ENCODE measurements around the gene VPS37B. TPM values are rescaled to one million over a fixed set of nuclear protein-coding genes. Genes with fewer than 3 reads are reported as not detected.

Gene VPS37B
- total and polyA plus RNA-seq, 2 donors (not counting 3 experiments of a cell fraction or from before 2014, with no cell fraction given): 39.5 to 45.9 TPM

DNA sequence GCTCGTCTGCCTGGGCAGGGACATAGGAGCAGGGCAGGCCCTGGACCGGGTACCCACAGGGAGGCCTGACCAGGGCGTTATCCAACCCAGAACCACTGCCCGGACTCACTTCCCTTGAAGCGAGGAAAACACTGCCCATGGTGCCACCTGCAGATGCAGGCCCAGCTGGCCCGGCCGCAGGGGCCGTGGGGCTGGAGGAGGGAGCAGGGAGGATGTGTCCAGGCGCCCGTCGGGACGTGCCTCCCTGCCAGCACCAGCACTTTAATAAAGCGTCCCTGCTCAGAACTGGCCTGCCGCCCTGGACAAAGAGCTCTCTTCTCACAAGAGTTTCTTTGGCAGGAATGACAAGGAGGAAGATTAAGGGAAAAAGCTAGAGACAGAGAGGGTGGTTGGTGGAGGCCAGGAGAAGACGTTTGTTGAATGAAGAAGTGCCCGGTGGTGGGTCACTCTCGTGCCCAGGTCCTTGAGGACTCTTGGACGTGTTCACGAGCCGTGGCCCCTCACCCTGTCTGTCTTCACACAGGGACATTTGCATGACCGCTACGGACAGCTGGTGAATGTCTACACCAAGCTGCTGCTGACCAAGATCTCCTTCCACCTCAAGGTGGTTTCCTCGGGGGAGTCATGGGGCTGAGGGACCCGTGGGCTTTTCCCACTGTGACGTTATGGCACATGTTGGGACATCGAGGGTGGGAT is 46.4 kb downstream of the VPS37B start:
- POLR2A ChIA-PET: no interaction called here

More for the DNA sequence above, 46.4 kb downstream of the VPS37B start:
- DNase-seq (ENCODE audit: low read depth, low spot score): no peak
- BruUV-seq (replicated peaks): no TSS peak
- peaks cover under 1 to 32% of the 10 kb centered on the region in 2 experiments for H3K36me3 ChIP-seq (ENCODE audit: control insufficient read depth in 2 of 2, extremely low read depth in 1 of 2, insufficient read depth in 2 of 2, low read length in 2 of 2)
- no peak overlapping the region for H2AFZ ChIP-seq (ENCODE audit: low read depth, low read length)
- no peaks in the 10 kb centered on the region for H4K20me1 ChIP-seq (replicated peaks; ENCODE audit: control insufficient read depth, extremely low read depth, insufficient read depth, low read length)
- dilution Hi-C loops (cut with MboI; ENCODE audit: extremely low pct_ligation_motif_present, low sequenced_read_pairs): no loop called here
- H3K9ac ChIP-seq (replicated peaks; ENCODE audit: extremely low read depth, insufficient read depth, low read length): no peak overlapping the region
- H3K9me3 ChIP-seq (replicated peaks; ENCODE audit: control insufficient read depth, insufficient read depth, low read length): no peaks in the 10 kb centered on the region
- H3K4me3 ChIP-seq (replicated peaks in 1 of 3; ENCODE audit: insufficient read depth in 1 of 3, low read depth in 1 of 3, low read length in 3 of 3): no peak overlapping the region
- no peak overlapping the region for H3K27ac ChIP-seq (ENCODE audit: insufficient read depth, low read depth, low read length)
- CTCF ChIA-PET: interaction anchor here (1.2 to 1.7 kb wide), 3 partner anchors 9 to 56 kb away, joined by 3 to 6 read pairs (median 5); partner anchors contain the start of gene HIP1R
- no peaks in the 10 kb centered on the region for H3K27me3 ChIP-seq (ENCODE audit: control insufficient read depth in 2 of 2, insufficient read depth in 2 of 2, low read length in 2 of 2)
- H3K4me1 ChIP-seq (ENCODE audit: control insufficient read depth, extremely low read depth, insufficient read depth, low read length): peaks cover 27% of the 10 kb centered on the region
- intact Hi-C loops (cut with micrococcal nuclease): loop anchor here (5.0 kb wide), 1 partner anchor 57 kb away; no protein-coding TSS in a partner anchor
- no peak for FAIRE-seq
- no peak overlapping the region for H3K4me2 ChIP-seq (ENCODE audit: insufficient read depth, low read length)
- TF ChIP-seq GATA2 (IDR thresholded peaks at IDR 0.05; ENCODE audit: insufficient read depth, insufficient read length, low read depth, low read length): no peak
- TF ChIP-seq POLR2AphosphoS5 (IDR thresholded peaks at IDR 0.05; ENCODE audit: insufficient read depth, low read depth, low read length): no peak
- TF ChIP-seq POLR2A (IDR thresholded peaks at IDR 0.05; ENCODE audit: low read depth, low read length): no peak
- no peak for TF ChIP-seq EZH2 (IDR thresholded peaks at IDR 0.05; ENCODE audit: borderline replicate concordance, low read depth, low read length, severe bottlenecking)
- TF ChIP-seq, protein P1, sequence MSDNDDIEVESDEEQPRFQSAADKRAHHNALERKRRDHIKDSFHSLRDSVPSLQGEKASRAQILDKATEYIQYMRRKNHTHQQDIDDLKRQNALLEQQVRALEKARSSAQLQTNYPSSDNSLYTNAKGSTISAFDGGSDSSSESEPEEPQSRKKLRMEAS (IDR thresholded peaks at IDR 0.05; ENCODE audit: insufficient read depth, insufficient read length): no peak
- TF ChIP-seq, protein P2, sequence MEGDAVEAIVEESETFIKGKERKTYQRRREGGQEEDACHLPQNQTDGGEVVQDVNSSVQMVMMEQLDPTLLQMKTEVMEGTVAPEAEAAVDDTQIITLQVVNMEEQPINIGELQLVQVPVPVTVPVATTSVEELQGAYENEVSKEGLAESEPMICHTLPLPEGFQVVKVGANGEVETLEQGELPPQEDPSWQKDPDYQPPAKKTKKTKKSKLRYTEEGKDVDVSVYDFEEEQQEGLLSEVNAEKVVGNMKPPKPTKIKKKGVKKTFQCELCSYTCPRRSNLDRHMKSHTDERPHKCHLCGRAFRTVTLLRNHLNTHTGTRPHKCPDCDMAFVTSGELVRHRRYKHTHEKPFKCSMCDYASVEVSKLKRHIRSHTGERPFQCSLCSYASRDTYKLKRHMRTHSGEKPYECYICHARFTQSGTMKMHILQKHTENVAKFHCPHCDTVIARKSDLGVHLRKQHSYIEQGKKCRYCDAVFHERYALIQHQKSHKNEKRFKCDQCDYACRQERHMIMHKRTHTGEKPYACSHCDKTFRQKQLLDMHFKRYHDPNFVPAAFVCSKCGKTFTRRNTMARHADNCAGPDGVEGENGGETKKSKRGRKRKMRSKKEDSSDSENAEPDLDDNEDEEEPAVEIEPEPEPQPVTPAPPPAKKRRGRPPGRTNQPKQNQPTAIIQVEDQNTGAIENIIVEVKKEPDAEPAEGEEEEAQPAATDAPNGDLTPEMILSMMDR (IDR thresholded peaks at IDR 0.05; ENCODE audit: extremely low read depth in 1 of 2, insufficient read depth in 1 of 2, low read depth in 1 of 2, low read length in 2 of 2): no peak
- TF ChIP-seq JUN (IDR thresholded peaks at IDR 0.05; ENCODE audit: borderline replicate concordance, insufficient read depth, insufficient read length, low read depth): no peak
- TF ChIP-seq FOS (IDR thresholded peaks at IDR 0.05; ENCODE audit: borderline replicate concordance, insufficient read depth, low read length): no peak
- no peak for TF ChIP-seq MYC (IDR thresholded peaks at IDR 0.05; ENCODE audit: low read depth, low read length)
- no peaks in the 10 kb centered on the region for H3K9me1 ChIP-seq (replicated peaks; ENCODE audit: control insufficient read depth, extremely low read depth, insufficient read depth, low read length)
- H3K79me2 ChIP-seq (ENCODE audit: control insufficient read depth, insufficient read depth, low read length): peaks cover 28% of the 10 kb centered on the region
